HepG2 (cell line): ENCODE results near the gene AHRR. TPM values are rescaled to one million over a fixed set of nuclear protein-coding genes. Genes with fewer than 3 reads are reported as not detected.

ENCODE experiments used
- EZH2 ChIP-seq: conservative IDR thresholded peaks from 2 replicates; pipeline ENCODE4 v1.6.1; 2012; ENCODE audit warnings: mild to moderate bottlenecking, low read depth, low read length, moderate library complexity
- THYN1 ChIP-seq: sonication (generic); formaldehyde crosslinking; IDR thresholded peaks from 2 replicates; pipeline ENCODE4 v1.8.1; 2023; ENCODE audit warnings: low read depth, mild to moderate bottlenecking, moderate library complexity, missing genetic modification reagents, borderline replicate concordance
- TMF1 ChIP-seq: sonication (generic); formaldehyde crosslinking; IDR thresholded peaks from 2 replicates; pipeline ENCODE4 v1.8.1; 2022; ENCODE audit warnings: low read depth, missing genetic modification reagents
- ZNF20 ChIP-seq: sonication (generic); formaldehyde crosslinking; IDR thresholded peaks from 2 replicates; pipeline ENCODE4 v1.4.0; 2020; ENCODE audit warnings: mild to moderate bottlenecking, moderate library complexity, missing genetic modification reagents
- ZNF788 ChIP-seq: sonication (generic); formaldehyde crosslinking; IDR thresholded peaks from 2 replicates; pipeline ENCODE4 v1.5.0; 2020; ENCODE audit warnings: mild to moderate bottlenecking, missing genetic modification reagents, borderline replicate concordance
- polyA plus RNA-seq, 8 experiments: library from polyadenylated mRNA; depleted of rRNA in 3 of 8; stranded (reverse) in 7 of 8; unstranded in 1 of 8; fragments of >200 nt; fragmentation: Illumina TruSeq in 4 of 8; extraction: Trizol in 4 of 8; gene quantifications; 2 replicates each; pipeline versions ENCODE4 v1.2.1 to v1.2.3, GENCODE V29; 2011 to 2016; ENCODE audit warnings: low read depth in 4 of 8, missing spikeins in 1 of 8, mixed read lengths in 1 of 8; ENCODE audit not compliant: insufficient read depth in 1 of 8
- total RNA-seq, 5 experiments: library from RNA; depleted of rRNA; stranded (reverse); fragments of >200 nt; fragmentation: Illumina TruSeq; extraction: Trizol; gene quantifications; 2 replicates each; pipeline ENCODE4 v1.2.3, GENCODE V29; 2016; ENCODE audit warnings: low read depth in 1 of 5
- TF ChIP-seq, protein P1 (sequence below): sonication (generic); formaldehyde crosslinking; IDR thresholded peaks from 2 replicates; pipeline ENCODE4 v1.5.1; 2020; ENCODE audit warnings: mild to moderate bottlenecking, moderate library complexity, missing genetic modification reagents
- TF ChIP-seq, protein P2 (sequence below): sonication (generic); formaldehyde crosslinking; IDR thresholded peaks from 2 replicates; pipeline ENCODE4 v1.4.0; 2020; ENCODE audit warnings: mild to moderate bottlenecking, low read depth, missing genetic modification reagents
- TF ChIP-seq, protein P3 (sequence below): sonication (generic); formaldehyde crosslinking; IDR thresholded peaks from 2 replicates; pipeline ENCODE4 v1.4.0; 2020; ENCODE audit warnings: missing genetic modification reagents

Gene AHRR
- total and polyA plus RNA-seq, 2 of the 13 experiments (the other 11 are each of a cell fraction or from before 2014, with no cell fraction given): 0.28 to 0.35 TPM

GRCh38 chr5:479566-480319, 158.2 kb downstream of the AHRR start (continued):
- TF ChIP-seq TMF1 (CRISPR knock-in tag) (no peak), THYN1 (CRISPR knock-in tag) (no peak), EZH2 (peak; percentile 26; the same call in 1 of the 2 replicates), ZNF20 (no peak), ZNF788 (no peak)
- TF ChIP-seq, protein P1, sequence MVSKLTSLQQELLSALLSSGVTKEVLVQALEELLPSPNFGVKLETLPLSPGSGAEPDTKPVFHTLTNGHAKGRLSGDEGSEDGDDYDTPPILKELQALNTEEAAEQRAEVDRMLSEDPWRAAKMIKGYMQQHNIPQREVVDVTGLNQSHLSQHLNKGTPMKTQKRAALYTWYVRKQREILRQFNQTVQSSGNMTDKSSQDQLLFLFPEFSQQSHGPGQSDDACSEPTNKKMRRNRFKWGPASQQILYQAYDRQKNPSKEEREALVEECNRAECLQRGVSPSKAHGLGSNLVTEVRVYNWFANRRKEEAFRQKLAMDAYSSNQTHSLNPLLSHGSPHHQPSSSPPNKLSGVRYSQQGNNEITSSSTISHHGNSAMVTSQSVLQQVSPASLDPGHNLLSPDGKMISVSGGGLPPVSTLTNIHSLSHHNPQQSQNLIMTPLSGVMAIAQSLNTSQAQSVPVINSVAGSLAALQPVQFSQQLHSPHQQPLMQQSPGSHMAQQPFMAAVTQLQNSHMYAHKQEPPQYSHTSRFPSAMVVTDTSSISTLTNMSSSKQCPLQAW (CRISPR knock-in tag): no peak
- TF ChIP-seq, protein P2, sequence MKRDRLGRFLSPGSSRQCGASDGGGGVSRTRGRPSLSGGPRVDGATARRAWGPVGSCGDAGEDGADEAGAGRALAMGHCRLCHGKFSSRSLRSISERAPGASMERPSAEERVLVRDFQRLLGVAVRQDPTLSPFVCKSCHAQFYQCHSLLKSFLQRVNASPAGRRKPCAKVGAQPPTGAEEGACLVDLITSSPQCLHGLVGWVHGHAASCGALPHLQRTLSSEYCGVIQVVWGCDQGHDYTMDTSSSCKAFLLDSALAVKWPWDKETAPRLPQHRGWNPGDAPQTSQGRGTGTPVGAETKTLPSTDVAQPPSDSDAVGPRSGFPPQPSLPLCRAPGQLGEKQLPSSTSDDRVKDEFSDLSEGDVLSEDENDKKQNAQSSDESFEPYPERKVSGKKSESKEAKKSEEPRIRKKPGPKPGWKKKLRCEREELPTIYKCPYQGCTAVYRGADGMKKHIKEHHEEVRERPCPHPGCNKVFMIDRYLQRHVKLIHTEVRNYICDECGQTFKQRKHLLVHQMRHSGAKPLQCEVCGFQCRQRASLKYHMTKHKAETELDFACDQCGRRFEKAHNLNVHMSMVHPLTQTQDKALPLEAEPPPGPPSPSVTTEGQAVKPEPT (CRISPR knock-in tag): no peak
- TF ChIP-seq, protein P3, sequence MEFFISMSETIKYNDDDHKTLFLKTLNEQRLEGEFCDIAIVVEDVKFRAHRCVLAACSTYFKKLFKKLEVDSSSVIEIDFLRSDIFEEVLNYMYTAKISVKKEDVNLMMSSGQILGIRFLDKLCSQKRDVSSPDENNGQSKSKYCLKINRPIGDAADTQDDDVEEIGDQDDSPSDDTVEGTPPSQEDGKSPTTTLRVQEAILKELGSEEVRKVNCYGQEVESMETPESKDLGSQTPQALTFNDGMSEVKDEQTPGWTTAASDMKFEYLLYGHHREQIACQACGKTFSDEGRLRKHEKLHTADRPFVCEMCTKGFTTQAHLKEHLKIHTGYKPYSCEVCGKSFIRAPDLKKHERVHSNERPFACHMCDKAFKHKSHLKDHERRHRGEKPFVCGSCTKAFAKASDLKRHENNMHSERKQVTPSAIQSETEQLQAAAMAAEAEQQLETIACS (CRISPR knock-in tag): no peak
